ENCODE data around the gene KNCN. TPM values are rescaled to one million over a fixed set of nuclear protein-coding genes. Genes with fewer than 3 reads are reported as not detected.

KNCN gene
- total RNA-seq, result not detected
- long read RNA-seq, result 0 reads

DNA sequence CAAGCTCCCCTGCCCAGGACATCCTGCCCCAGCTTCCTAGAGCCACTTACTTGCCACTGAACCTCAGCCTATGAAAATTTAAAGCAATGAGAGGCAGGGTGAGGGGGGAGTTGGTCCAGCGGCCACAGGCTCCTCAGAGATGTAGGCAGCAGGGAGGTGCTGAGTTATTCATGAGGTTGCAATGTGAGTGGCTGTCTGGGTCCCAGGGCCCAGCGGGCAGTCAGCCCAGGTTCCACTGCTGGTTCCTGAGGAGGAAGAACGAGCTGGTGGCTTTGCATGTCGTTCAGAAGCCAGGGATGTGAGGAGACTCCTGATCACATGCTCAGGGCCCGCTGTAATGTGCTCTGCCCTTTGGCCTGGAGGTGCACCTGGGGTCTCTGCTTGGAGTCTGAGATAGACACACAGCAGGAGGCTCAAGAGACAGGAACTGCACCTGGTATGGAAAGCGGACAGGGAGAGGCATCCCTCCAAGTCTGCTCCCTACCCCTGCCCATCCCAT lies at the start of gene KNCN:
KNCN (minus strand) TSS at position 51 of the 499 bp plus-strand sequence. CDS start 432 bp downstream, outside the sequence.
- Histone ChIP-seq H3K27me3 (ENCODE audit: low read depth) (peaks cover 23% of the 10 kb centered on the region), H3K27ac (no peak within 1 kb of the TSS), H3K9me3 (no peaks in the 10 kb centered on the region), H3K36me3 (no peaks in the 10 kb centered on the region), H3K4me1 (no peaks in the 10 kb centered on the region), H3K4me3 (no peak within 1 kb of the TSS)
- ATAC-seq, result no peak
- intact Hi-C loops (cut with DNase I), result no loop called here
- no peak for DNase-seq
- TF ChIP-seq, protein P1, sequence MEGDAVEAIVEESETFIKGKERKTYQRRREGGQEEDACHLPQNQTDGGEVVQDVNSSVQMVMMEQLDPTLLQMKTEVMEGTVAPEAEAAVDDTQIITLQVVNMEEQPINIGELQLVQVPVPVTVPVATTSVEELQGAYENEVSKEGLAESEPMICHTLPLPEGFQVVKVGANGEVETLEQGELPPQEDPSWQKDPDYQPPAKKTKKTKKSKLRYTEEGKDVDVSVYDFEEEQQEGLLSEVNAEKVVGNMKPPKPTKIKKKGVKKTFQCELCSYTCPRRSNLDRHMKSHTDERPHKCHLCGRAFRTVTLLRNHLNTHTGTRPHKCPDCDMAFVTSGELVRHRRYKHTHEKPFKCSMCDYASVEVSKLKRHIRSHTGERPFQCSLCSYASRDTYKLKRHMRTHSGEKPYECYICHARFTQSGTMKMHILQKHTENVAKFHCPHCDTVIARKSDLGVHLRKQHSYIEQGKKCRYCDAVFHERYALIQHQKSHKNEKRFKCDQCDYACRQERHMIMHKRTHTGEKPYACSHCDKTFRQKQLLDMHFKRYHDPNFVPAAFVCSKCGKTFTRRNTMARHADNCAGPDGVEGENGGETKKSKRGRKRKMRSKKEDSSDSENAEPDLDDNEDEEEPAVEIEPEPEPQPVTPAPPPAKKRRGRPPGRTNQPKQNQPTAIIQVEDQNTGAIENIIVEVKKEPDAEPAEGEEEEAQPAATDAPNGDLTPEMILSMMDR (IDR thresholded peaks at IDR 0.05), result no peak

DNA sequence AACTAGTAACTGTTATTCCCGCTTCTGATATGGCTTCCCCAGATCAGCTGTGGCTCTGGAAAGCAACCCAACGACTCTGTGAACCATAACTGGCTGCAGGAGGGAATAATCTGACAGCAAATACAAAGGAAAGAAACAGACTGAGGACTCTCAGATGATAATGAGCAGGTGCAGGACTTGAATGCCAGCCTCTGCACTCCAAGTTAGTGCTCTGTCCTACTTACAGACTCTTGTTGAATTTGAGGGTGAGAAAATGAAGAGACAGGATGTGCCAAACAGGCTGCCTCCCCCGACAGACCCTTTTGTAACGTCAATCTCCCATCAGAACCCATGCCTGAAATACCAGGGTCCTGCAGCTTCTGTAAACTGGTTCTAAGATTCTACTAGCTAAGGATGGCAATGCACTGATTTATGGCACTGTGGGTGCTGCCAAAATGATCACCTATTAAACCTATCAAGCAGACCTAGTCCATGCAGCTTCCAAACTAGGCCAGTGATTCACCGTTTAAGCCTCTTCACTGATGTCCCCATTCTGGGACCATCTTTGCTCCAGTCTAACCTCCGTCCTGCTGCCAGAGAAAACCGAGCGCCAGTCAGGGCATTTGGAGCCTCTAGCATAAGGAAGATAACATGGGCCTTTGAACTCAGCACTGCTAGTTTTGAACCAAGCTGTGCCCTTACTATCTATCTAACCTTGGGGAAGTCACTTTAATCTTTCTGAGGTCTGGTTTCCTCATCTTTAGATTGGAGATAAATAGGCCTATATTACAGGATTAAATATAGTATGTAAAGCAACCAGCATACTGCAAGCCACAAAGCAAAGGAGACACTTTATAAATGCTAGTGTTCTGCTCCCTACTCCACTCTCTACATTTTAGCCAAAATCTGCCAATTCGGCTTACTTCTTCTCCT lies 47.9 kb upstream of the KNCN start:
- H3K27me3 ChIP-seq (ENCODE audit: low read depth), result no peaks in the 10 kb centered on the region
- no peak overlapping the region for H3K4me3 ChIP-seq
- no peak overlapping the region for H3K27ac ChIP-seq
- H3K9me3 ChIP-seq, result no peaks in the 10 kb centered on the region
- no peaks in the 10 kb centered on the region for H3K36me3 ChIP-seq
- peaks cover 68% of the 10 kb centered on the region for H3K4me1 ChIP-seq
- intact Hi-C loops (cut with DNase I), result no loop called here
- TF ChIP-seq, protein P1 (IDR thresholded peaks at IDR 0.05), result no peak
- ATAC-seq (no peak), DNase-seq (no peak)

DNA sequence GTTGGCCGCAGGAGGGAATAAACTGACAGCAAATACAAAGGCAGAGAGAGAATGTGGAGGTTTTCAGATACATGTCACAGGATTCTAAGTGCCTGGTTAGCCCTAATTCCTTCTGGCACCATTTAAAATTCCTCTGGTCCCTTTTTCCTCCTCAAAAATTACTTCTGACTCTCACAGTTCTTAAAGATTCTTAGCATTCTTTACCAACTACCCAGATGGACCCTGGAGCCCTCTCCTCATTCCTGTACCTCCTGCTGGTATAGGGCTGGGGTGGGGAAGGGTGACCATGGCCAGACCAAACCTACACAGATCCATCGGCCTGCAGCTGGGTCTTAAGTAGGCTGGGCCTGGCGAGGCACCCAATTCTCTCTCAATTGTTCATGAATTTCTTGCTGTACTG lies 45.4 kb upstream of the KNCN start:
- intact Hi-C loops (cut with DNase I), result no loop called here
- TF ChIP-seq, protein P1 (IDR thresholded peaks at IDR 0.05), result no peak
- ATAC-seq (no peak), DNase-seq (no peak)
- H3K4me1 ChIP-seq, result peaks cover 50% of the 10 kb centered on the region
- H3K4me3 ChIP-seq, result no peak overlapping the region
- no peak overlapping the region for H3K27ac ChIP-seq
- no peaks in the 10 kb centered on the region for H3K27me3 ChIP-seq (ENCODE audit: low read depth)
- no peaks in the 10 kb centered on the region for H3K9me3 ChIP-seq
- peaks cover 21% of the 10 kb centered on the region for H3K36me3 ChIP-seq

DNA sequence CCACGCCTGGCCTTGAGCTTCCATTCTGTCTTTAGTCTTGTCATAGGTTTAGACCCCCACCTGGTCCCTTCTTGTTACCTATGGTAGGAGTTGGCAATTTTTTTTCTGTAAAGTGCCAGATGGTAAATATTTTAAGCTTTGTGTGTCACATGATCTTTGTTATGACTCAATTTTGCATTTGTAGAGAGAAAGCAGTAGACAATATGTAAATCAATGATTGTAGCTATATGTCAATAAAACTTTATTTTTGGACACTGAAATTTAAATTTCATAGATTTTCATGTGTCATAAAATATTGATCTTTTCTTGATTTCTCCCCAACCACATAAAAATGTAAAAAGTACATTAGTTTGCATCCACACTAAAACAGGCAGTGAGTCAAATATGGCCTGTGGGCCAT lies 44.6 kb upstream of the KNCN start:
- DNase-seq (no peak), ATAC-seq (no peak)
- TF ChIP-seq, protein P1 (IDR thresholded peaks at IDR 0.05), result no peak
- Histone ChIP-seq H3K27ac (peak overlapping the region; percentile 75), H3K36me3 (peaks cover 29% of the 10 kb centered on the region), H3K27me3 (ENCODE audit: low read depth) (no peaks in the 10 kb centered on the region), H3K4me3 (no peak overlapping the region), H3K9me3 (no peaks in the 10 kb centered on the region), H3K4me1 (peaks cover 48% of the 10 kb centered on the region)
- intact Hi-C loops (cut with DNase I), result no loop called here

DNA sequence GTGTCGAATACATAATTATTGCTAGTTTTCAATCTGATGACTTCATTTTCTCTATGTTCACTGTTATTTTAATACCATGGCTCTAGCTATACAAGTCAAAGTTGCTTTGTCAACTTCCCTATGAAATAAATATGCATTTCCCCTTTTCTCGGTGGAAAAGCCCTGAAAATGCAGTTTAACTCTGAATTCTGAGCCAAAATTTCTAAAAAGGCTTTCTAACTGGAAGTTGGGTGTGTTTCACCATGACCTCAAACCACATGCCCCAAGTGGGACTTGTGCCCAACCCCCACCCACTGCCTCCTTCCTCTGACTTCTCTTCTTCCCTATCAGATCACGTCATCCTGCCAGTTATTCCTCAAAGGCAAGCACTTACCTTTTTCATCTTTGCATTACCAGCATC lies 43.7 kb upstream of the KNCN start:
- TF ChIP-seq, protein P1 (IDR thresholded peaks at IDR 0.05), result no peak
- no peaks in the 10 kb centered on the region for H3K9me3 ChIP-seq
- peak overlapping the region; percentile 75 for H3K27ac ChIP-seq
- H3K4me1 ChIP-seq, result peaks cover 40% of the 10 kb centered on the region
- ATAC-seq, result peak; percentile 76 to 81
- intact Hi-C loops (cut with DNase I), result no loop called here
- H3K36me3 ChIP-seq, result peaks cover 39% of the 10 kb centered on the region
- peak; percentile 82 for DNase-seq
- no peaks in the 10 kb centered on the region for H3K27me3 ChIP-seq (ENCODE audit: low read depth)
- no peak overlapping the region for H3K4me3 ChIP-seq

Measured in lower lobe of right lung (tissue), 2 donors.